ENCODE data around the gene ADAMTS13.

- TF ChIP-seq CTCF (IDR thresholded peaks at IDR 0.05) (no peak), POLR2A (IDR thresholded peaks at IDR 0.05) (no peak), POLR2AphosphoS5 (IDR thresholded peaks at IDR 0.05) (no peak), EP300 (IDR thresholded peaks at IDR 0.05) (no peak)
Observed at GRCh38 chr9:133471551-133472276, 49.5 kb downstream of the ADAMTS13 start.
